ENCODE measurements around the gene KRT33B. TPM values are rescaled to one million over a fixed set of nuclear protein-coding genes. Genes with fewer than 3 reads are reported as not detected.

KRT33B gene
- total RNA-seq, 1 donor from 2014 or later = not detected

GRCh38 chr17:41402161-41402560, 32.5 kb upstream of the KRT33B start:
- no peaks in the 10 kb centered on the region for H3K36me3 ChIP-seq (ENCODE audit: insufficient read depth, low read length)
- no peaks in the 10 kb centered on the region for H3K9me3 ChIP-seq (ENCODE audit: insufficient read depth, low read depth, low read length)
- peaks cover 3% of the 10 kb centered on the region for H3K9me3 Mint-ChIP-seq (ENCODE audit: unreplicated experiment)
- H4K20me1 ChIP-seq (ENCODE audit: insufficient read depth, low read length) = no peaks in the 10 kb centered on the region
- H3K9ac ChIP-seq (ENCODE audit: low read length) = peak overlapping the region; percentile 30
- no peaks in the 10 kb centered on the region for H3K79me2 ChIP-seq (ENCODE audit: insufficient read depth, low read length)
- DNase-seq (ENCODE audit: low read depth) = peak; percentile 77
- peak overlapping the region; percentile 56 for H3K27ac Mint-ChIP-seq (ENCODE audit: unreplicated experiment)
- H3K27me3 ChIP-seq (ENCODE audit: insufficient read depth, low read length) = no peaks in the 10 kb centered on the region
- H3K4me2 ChIP-seq (ENCODE audit: low read length) = peak overlapping the region; percentile 27
- H3K4me1 ChIP-seq (ENCODE audit: insufficient read depth, low read length) = peaks cover 36% of the 10 kb centered on the region
- no peak for TF ChIP-seq EZH2 (IDR thresholded peaks at IDR 0.05; ENCODE audit: insufficient read depth, low read length)
- no peak for TF ChIP-seq CTCF (IDR thresholded peaks at IDR 0.05; ENCODE audit: insufficient read depth, low read depth, low read length)
- H2AFZ ChIP-seq (ENCODE audit: low read depth, low read length) = no peak overlapping the region
- H3K4me3 ChIP-seq (ENCODE audit: insufficient read depth, low read depth, low read length) = no peak overlapping the region
- H3K4me3 Mint-ChIP-seq (ENCODE audit: unreplicated experiment) = no peak overlapping the region
- H3K27ac ChIP-seq (ENCODE audit: low read depth, low read length) = peak overlapping the region; percentile 67
- FAIRE-seq = no peak
- peaks cover 5% of the 10 kb centered on the region for H3K27me3 Mint-ChIP-seq (ENCODE audit: low read depth, unreplicated experiment)
- H3K4me1 Mint-ChIP-seq (ENCODE audit: low read depth, unreplicated experiment) = peaks cover 31% of the 10 kb centered on the region
- no peaks in the 10 kb centered on the region for H3K36me3 Mint-ChIP-seq (ENCODE audit: low read depth, unreplicated experiment)

DNA sequence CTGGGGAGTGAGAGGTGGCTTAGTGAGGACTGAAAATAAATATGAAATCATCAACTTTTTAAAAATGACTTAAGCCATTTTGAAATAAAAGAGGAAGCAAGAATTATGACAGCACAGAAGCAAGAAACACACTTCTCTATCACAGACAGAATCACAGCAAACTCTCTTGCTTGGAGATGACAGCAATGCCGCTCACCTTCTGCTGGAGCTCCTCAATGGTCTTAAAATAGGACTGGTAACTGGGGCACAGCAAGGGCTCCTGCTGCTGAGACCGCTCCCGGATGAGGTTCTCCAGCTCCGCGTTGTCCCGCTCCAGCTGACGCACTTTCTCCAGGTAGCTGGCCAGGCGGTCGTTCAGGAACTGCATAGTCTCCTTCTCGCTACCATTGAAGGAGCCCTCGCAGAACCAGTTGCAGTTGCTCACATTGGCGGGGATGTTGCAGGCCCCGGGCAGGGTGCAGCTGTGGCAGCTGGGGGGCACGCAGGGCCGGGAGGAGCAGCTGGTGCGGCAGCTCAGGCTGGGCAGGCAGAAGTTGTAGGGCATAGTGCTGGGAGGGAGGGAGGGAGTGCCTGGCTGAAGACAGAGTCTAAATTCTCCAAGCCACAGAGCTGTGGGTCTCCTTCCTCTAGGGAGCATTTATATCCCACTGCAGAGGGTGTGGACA, 27.5 kb upstream of the KRT33B start, which contains the start of gene KRT31:
Gene KRT31, minus strand, starts transcription at position 613 of the 665 bp plus-strand sequence. Its CDS starts 69 bp downstream, at position 544.
- no peak within 1 kb of the TSS for H3K4me2 ChIP-seq (ENCODE audit: low read length)
- no peak within 1 kb of the TSS for H2AFZ ChIP-seq (ENCODE audit: low read depth, low read length)
- H3K27ac Mint-ChIP-seq (ENCODE audit: unreplicated experiment) = no peak within 1 kb of the TSS
- DNase-seq (ENCODE audit: low read depth) (no peak), FAIRE-seq (no peak)
- peaks cover 6% of the 10 kb centered on the region for H3K9me3 Mint-ChIP-seq (ENCODE audit: unreplicated experiment)
- peaks cover 17% of the 10 kb centered on the region for H3K4me1 Mint-ChIP-seq (ENCODE audit: low read depth, unreplicated experiment)
- H3K4me1 ChIP-seq (ENCODE audit: insufficient read depth, low read length) = peaks cover 13% of the 10 kb centered on the region
- H3K4me3 ChIP-seq (ENCODE audit: insufficient read depth, low read depth, low read length) = no peak within 1 kb of the TSS
- H3K4me3 Mint-ChIP-seq (ENCODE audit: unreplicated experiment) = no peak within 1 kb of the TSS
- no peaks in the 10 kb centered on the region for H3K36me3 ChIP-seq (ENCODE audit: insufficient read depth, low read length)
- TF ChIP-seq EZH2 (IDR thresholded peaks at IDR 0.05; ENCODE audit: insufficient read depth, low read length) (no peak), CTCF (IDR thresholded peaks at IDR 0.05; ENCODE audit: insufficient read depth, low read depth, low read length) (no peak)
- H3K79me2 ChIP-seq (ENCODE audit: insufficient read depth, low read length) = no peaks in the 10 kb centered on the region
- peaks cover 8% of the 10 kb centered on the region for H3K27me3 Mint-ChIP-seq (ENCODE audit: low read depth, unreplicated experiment)
- no peaks in the 10 kb centered on the region for H3K9me3 ChIP-seq (ENCODE audit: insufficient read depth, low read depth, low read length)
- no peak within 1 kb of the TSS for H3K27ac ChIP-seq (ENCODE audit: low read depth, low read length)
- H3K27me3 ChIP-seq (ENCODE audit: insufficient read depth, low read length) = no peaks in the 10 kb centered on the region
- no peaks in the 10 kb centered on the region for H4K20me1 ChIP-seq (ENCODE audit: insufficient read depth, low read length)
- H3K36me3 Mint-ChIP-seq (ENCODE audit: low read depth, unreplicated experiment) = no peaks in the 10 kb centered on the region
- H3K9ac ChIP-seq (ENCODE audit: low read length) = no peak within 1 kb of the TSS

DNA sequence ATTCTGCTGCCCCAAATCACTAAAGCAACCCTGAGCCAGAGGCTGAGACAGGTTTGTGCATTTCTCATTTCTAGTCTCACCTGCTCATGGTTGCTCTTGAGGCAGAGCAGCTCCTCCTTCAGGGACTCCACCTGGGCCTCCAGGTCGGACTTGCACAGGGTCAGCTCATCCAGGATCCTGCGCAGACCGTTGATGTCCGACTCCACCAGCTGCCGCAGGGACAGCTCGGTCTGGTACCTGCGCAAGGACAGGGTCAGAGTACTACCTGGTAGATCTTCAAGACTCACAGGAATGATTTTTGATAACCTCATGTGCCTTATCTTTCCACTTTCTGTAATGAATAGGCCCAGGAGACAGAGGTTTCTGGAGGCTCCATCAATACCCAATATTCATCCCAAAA, 26.7 kb upstream of the KRT33B start:
- H3K9ac ChIP-seq (ENCODE audit: low read length) = no peak overlapping the region
- peaks cover 17% of the 10 kb centered on the region for H3K4me1 Mint-ChIP-seq (ENCODE audit: low read depth, unreplicated experiment)
- H3K36me3 Mint-ChIP-seq (ENCODE audit: low read depth, unreplicated experiment) = no peaks in the 10 kb centered on the region
- H3K9me3 Mint-ChIP-seq (ENCODE audit: unreplicated experiment) = peaks cover 6% of the 10 kb centered on the region
- FAIRE-seq (no peak), DNase-seq (ENCODE audit: low read depth) (no peak)
- H3K4me1 ChIP-seq (ENCODE audit: insufficient read depth, low read length) = peaks cover 10% of the 10 kb centered on the region
- H3K4me3 Mint-ChIP-seq (ENCODE audit: unreplicated experiment) = no peak overlapping the region
- H3K4me3 ChIP-seq (ENCODE audit: insufficient read depth, low read depth, low read length) = no peak overlapping the region
- H3K79me2 ChIP-seq (ENCODE audit: insufficient read depth, low read length) = no peaks in the 10 kb centered on the region
- H3K9me3 ChIP-seq (ENCODE audit: insufficient read depth, low read depth, low read length) = no peaks in the 10 kb centered on the region
- H3K27ac Mint-ChIP-seq (ENCODE audit: unreplicated experiment) = no peak overlapping the region
- TF ChIP-seq EZH2 (IDR thresholded peaks at IDR 0.05; ENCODE audit: insufficient read depth, low read length) (no peak), CTCF (IDR thresholded peaks at IDR 0.05; ENCODE audit: insufficient read depth, low read depth, low read length) (no peak)
- no peak overlapping the region for H2AFZ ChIP-seq (ENCODE audit: low read depth, low read length)
- H3K36me3 ChIP-seq (ENCODE audit: insufficient read depth, low read length) = no peaks in the 10 kb centered on the region
- H3K27ac ChIP-seq (ENCODE audit: low read depth, low read length) = no peak overlapping the region
- H3K4me2 ChIP-seq (ENCODE audit: low read length) = no peak overlapping the region
- H3K27me3 Mint-ChIP-seq (ENCODE audit: low read depth, unreplicated experiment) = peaks cover 8% of the 10 kb centered on the region
- no peaks in the 10 kb centered on the region for H4K20me1 ChIP-seq (ENCODE audit: insufficient read depth, low read length)
- H3K27me3 ChIP-seq (ENCODE audit: insufficient read depth, low read length) = no peaks in the 10 kb centered on the region
